ENCODE results near the gene FOXK2. TPM values are rescaled to one million over a fixed set of nuclear protein-coding genes. Genes with fewer than 3 reads are reported as not detected.
"Not testable (repeated sequence)": the region's sequence is repeated elsewhere in the genome, so short reads cannot be mapped to it uniquely, and the experiment has no call there.

The FOXK2 gene
- total RNA-seq, 1 experiment from 2014 or later: 31.5 TPM

DNA sequence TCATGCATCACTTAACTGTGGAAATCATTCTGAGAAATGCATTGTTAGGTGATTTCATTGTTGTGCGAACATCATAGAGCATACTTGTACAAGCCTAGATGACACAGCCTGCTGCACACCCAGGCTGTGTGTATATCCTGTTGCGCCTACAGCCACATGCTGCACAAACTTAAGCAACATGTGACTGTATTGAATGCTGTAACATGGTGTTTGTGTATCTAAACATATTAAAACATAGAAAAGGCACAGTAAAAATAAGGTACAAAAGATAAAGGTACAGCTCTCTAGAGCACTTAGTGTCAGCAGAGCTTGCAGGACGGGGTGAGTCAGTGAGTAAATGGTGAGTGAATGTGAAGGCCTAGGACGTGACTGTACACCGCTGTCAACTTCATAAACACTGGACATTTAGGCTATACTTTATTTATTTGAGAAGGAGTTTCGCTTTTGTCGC, 11.9 kb downstream of the FOXK2 start:
- DNase-seq (ENCODE audit: low read depth): peak; percentile 61

DNA sequence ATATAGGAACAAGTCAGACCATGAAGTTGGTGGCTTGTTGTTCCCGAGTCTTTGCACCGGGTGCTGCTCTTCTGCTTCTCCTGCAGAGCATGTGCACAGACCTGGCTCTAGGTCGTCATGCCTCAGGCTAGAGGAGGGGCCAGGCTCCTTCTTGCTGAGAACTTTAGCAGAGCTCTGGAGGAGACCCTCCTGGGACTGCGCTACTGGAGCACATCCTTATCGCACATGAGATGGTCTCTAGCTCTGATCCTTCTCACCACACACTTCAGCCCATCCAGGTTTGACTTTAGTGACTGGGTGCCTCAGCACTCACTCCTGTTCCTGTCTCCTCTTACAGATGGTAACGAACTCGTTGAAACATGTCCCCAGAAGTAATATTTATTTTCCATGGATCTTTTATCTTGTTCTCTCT, 14.9 kb downstream of the FOXK2 start:
- no peak for DNase-seq (ENCODE audit: low read depth)

GRCh38 chr17:82536512-82537201, 17.1 kb downstream of the FOXK2 start:
- DNase-seq (ENCODE audit: low read depth): peak; percentile 14

GRCh38 chr17:82537228-82537627, 17.7 kb downstream of the FOXK2 start:
- DNase-seq (ENCODE audit: low read depth): not testable (repeated sequence)

- DNase-seq (ENCODE audit: low read depth): not testable (repeated sequence)
Measured at GRCh38 chr17:82539076-82539475, 19.5 kb downstream of the FOXK2 start.

DNA sequence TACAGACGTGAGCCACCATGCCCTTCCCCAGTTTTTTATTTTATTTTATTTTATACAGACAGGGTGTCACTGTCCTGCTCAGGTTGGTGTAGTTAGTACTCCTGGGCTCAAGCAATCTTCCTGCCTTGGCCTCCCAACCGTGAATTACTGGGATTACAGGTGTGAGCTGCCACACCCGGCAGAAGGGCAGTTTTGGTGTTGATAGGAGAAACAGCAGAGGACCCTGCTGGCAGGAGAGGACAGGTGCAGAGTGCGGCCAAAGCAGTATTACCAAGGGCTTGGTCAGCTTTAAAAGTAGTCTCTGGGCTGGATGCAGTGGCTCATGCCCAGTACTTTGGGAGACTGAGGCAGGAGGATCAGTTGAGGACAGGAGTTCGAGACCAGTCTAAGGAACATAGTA, 22.9 kb downstream of the FOXK2 start:
- DNase-seq (ENCODE audit: low read depth): no peak

DNA sequence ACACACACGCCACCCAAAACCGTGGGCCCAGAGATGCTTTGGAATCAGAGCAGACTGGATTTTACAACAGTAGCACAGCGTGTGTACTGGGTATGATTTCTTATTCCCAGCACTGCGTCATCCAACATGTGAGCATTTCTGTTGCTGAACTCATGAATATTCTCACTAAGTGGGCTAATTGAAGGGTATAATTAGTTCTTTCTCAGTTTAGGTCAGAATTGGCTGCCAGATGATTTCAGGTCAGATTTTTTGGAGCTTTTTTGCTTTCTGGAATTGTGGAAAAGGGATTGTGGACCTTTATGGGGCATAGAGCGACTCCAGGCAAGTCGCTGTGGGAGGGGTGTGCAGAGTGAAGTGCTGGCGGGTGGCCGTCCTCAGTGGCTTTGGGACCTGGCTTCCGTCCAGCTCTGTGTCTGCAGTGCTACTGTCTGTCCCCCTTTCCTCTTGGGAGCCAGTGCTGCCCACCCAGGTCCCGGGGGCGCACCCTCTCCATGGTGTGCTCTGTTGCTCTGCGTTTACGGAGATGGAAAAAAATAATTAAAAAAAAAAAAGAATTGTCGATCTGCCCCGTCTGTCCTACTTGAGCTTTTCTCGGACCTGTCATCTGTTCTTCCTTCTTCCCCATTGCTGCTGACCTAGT, 25.0 kb downstream of the FOXK2 start:
- DNase-seq (ENCODE audit: low read depth): no peak

GRCh38 chr17:82545071-82545462, 25.5 kb downstream of the FOXK2 start:
- no peak for DNase-seq (ENCODE audit: low read depth)

- DNase-seq (ENCODE audit: low read depth): peak; percentile 9
Measured at GRCh38 chr17:82547981-82548380, 28.4 kb downstream of the FOXK2 start.

DNA sequence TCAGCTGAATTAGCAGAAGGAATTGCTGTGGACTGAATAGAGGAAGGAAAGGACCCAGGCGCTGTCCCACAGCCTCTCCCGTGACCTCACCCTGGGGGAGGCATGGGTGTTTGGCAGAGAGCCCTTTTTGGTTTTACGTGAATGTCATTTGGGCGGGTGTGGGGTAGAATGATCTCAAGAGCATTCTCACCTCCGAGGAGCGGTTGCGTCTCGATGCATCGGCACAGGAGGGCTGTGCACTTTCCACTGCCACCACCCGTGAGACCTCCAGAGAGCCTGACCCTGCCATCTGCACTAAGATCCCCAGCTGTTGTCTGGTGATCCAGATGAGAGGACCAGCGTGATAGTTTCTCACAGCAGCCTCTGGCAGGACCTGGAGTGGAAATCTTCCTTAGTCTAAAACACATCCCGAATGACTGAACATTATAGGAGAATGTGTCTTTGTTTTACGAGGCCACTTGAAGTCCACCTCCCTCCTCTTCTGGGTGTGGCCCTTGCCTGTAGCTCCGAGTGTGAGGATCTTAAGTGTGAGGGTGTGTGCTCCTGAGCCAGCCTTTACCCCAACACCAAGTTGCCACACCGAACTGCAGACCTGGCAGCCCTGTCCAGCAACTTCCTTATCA, 29.3 kb downstream of the FOXK2 start:
- no peak for DNase-seq (ENCODE audit: low read depth)

DNA sequence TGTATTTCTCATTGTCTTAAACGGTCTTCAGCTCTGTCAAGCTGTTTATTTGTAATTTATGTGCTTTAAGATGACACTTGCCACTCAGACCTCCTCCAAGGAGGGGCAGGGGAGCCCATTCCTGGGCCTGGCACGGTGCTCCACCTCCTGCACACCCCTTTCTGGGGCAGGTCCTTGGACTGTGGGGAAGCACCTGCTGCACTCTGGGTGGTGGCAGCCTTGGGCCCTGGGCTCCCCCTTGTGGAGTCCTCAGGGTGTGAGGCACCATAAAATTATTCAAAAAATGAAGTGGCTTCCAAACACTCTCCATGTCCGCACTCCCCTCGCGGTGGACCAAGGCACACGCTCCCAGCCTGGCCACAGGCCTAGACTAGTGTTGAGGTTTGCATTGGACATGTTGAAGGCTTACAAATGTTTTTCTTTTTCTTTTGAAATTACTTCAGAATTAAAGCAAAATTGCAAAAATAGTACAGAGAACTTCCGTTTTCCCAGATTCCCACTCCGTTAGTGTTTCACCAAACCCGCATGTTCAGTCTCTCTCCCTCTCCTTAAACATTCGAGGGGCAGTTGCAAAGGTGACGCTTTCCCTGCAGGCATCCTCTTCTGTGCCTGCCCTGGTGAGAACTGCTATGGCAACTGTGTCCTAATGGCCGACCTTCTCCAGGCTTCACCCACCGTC, 32.4 kb downstream of the FOXK2 start:
- DNase-seq (ENCODE audit: low read depth): peak; percentile 69

DNA sequence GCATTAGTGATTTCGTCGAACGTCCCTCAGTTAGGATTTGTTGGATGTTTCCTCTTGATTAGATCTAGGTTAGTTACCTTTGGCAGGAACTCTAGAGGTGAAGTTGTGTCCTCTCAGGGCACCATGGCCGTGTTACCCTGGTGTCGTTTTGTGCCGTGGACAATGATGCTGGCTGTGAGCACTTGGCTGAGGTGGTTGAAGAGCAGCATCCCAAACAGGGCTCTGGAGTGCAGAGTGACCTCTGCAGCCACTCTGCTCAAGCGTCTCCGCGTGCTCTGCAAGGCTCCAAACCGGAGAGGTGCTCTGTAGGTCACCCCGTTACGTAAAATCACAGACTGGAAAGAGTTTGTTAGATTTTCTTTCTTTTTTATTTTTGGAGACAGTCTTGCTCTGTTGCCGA, 33.0 kb downstream of the FOXK2 start:
- DNase-seq (ENCODE audit: low read depth): no peak

DNA sequence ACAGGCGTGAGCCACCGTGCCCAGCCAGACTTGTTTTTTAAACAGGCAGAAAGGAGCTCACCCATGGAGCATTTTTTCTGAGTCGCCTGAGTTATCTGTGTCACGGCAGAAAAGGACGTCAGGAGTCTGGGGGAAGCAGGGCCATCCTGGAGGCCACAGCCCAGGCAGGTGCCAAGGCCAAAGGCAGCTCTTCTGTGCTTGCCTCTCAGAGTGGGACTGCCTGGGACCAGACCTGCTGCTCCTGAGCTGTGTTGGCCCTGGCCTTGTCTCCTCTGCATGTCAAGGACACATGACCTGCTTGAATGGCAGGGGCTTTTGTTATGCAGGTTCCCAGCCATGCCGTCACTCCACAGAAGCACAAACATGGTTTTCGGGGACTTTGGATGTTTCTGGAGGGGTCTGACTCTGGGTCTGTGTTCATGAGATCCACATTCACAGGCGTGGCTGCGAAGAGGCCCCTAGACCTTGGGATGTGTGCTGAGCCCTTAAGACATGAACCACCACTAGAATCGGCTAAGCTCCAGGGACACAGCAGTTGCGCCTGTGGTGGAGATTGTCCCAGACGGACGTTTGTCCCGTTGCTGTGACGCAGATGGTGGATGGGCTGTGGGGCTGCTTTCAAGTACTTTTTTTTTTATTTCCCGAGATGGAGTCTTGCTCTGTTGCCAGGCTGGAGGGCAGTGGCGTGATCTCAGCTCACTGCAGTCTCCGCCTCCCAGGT, 33.8 kb downstream of the FOXK2 start:
- no peak for DNase-seq (ENCODE audit: low read depth)

- DNase-seq (ENCODE audit: low read depth): not testable (repeated sequence)
Measured at GRCh38 chr17:82557510-82557909, 38.0 kb downstream of the FOXK2 start.

GRCh38 chr17:82559566-82560251, 40.2 kb downstream of the FOXK2 start:
- DNase-seq (ENCODE audit: low read depth): no peak

DNA sequence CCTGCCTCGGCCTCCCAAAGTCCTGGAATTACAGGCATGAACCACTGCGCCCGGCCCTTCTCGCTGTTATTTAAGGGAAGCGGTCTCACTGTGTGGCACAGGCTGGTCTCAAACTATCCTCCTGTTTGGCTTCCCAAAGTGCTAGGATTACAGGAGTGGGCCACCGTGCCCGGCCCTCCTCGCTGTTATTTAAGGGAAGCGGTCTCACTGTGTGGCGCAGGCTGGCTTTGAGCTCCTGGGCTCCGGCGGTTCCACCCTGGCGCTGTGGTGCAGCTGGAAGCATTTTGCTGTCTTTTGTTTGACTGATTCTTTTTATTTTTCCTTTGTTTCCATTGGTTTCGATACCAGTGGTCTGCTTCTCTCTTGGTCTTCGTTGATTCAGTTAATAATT, 40.7 kb downstream of the FOXK2 start:
- no peak for DNase-seq (ENCODE audit: low read depth)

DNA sequence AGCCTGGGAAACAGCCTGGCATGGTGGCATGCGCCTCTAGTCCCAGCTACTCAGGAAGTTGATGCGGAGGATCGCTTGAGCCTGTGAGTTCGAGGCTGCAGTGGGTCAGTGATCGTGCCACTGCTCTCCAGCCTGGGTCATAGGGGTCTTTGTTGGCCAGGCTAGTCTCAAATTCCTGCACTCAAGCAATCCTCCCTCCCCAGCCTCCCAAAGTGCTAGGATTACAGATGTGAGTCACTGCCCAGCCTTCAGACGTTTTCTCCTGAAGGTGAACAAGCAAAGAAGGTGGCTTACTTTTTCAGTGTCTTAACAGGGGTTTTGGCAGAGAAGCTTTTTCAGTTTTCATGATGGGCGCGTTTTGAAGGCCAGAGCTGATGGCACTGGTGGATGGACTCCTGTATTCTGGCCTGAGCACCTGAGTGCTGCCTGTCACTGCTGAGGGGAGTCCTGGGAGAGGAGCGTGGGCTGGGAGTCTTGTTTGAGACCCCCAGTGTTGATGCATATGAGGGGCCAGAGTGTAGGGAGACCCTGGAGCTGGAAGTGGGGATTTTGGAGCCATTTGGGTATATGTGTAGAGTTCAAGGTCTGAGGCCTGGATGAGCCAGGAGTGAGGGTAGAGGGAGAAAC, 41.4 kb downstream of the FOXK2 start:
- no peak for DNase-seq (ENCODE audit: low read depth)

GRCh38 chr17:82561429-82562035, 42.0 kb downstream of the FOXK2 start:
- DNase-seq (ENCODE audit: low read depth): no peak

- DNase-seq (ENCODE audit: low read depth): not testable (repeated sequence)
Measured at GRCh38 chr17:82562718-82563220, 43.2 kb downstream of the FOXK2 start.

DNA sequence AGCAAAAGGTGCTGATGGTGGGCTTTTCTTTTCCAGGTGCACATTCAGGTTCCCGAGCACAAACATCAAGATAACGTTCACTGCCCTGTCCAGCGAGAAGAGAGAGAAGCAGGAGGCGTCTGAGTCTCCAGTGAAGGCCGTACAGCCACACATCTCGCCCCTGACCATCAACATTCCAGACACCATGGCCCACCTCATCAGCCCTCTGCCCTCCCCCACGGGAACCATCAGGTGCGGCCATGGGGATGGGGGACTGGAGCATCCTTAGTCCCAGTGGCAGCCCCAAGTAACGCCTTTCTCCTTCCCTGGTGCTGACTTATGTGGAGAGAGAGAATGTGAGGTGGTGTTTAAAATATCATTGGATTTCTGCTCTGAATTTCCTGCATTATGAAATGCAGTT, 43.8 kb downstream of the FOXK2 start:
- DNase-seq (ENCODE audit: low read depth): no peak
